Occipital lobe (tissue), 2 donors: Measurements from ENCODE around the gene CABP7. TPM values are rescaled to one million over a fixed set of nuclear protein-coding genes. Genes with fewer than 3 reads are reported as not detected.

Experiments used
- DNase-seq: peaks from one replicate; lab custom pipeline; 2025; lab: John Stamatoyannopoulos, UW
- total RNA-seq: library from RNA; depleted of rRNA; stranded (reverse); fragments of >200 nt; gene quantifications from one replicate; pipeline ENCODE4 v1.2.3, GENCODE V29; 2014

CABP7 gene
- total RNA-seq = 1.1 TPM

GRCh38 chr22:29719899-29720645 is at the start of gene CABP7:
Gene CABP7, plus strand, starts transcription at chr22:29720003. Its CDS starts 422 bp downstream, at chr22:29720425.
- no peak for DNase-seq

GRCh38 chr22:29670626-29671025 is 49.2 kb upstream of the CABP7 start:
- DNase-seq = no peak

GRCh38 chr22:29673361-29674066 is 46.3 kb upstream of the CABP7 start:
- no peak for DNase-seq

GRCh38 chr22:29674121-29674520 is 45.7 kb upstream of the CABP7 start:
- no peak for DNase-seq

- DNase-seq = no peak
Measured at GRCh38 chr22:29679316-29679715, 40.5 kb upstream of the CABP7 start.

GRCh38 chr22:29683536-29683935 is 36.3 kb upstream of the CABP7 start:
- no peak for DNase-seq

- no peak for DNase-seq
Measured at GRCh38 chr22:29684244-29684643, 35.6 kb upstream of the CABP7 start.

- DNase-seq = no peak
Measured at GRCh38 chr22:29689206-29689879, 30.5 kb upstream of the CABP7 start.

GRCh38 chr22:29689880-29690213 is 30.0 kb upstream of the CABP7 start:
- peak; percentile 69 for DNase-seq

- no peak for DNase-seq
Measured at GRCh38 chr22:29690476-29690875, 29.3 kb upstream of the CABP7 start.

- no peak for DNase-seq
Measured at GRCh38 chr22:29691636-29692326, 28.0 kb upstream of the CABP7 start.

- DNase-seq = no peak
Measured at GRCh38 chr22:29692327-29692640, 27.5 kb upstream of the CABP7 start.

GRCh38 chr22:29693161-29693560 is 26.6 kb upstream of the CABP7 start:
- DNase-seq = no peak

- DNase-seq = no peak
Measured at GRCh38 chr22:29693671-29694070, 26.1 kb upstream of the CABP7 start.

GRCh38 chr22:29695129-29695926 is 24.5 kb upstream of the CABP7 start:
- peak; percentile 67 for DNase-seq

- DNase-seq = no peak
Measured at GRCh38 chr22:29697853-29698598, 21.8 kb upstream of the CABP7 start.

GRCh38 chr22:29700206-29700899 is 19.4 kb upstream of the CABP7 start:
- no peak for DNase-seq

- no peak for DNase-seq
Measured at GRCh38 chr22:29700900-29701154, 19.0 kb upstream of the CABP7 start.

GRCh38 chr22:29701155-29701999 is 18.4 kb upstream of the CABP7 start:
- DNase-seq = no peak
